Bronchial epithelial cell (primary cell): ENCODE data around the gene PSORS1C2. TPM values are rescaled to one million over a fixed set of nuclear protein-coding genes. Genes with fewer than 3 reads are reported as not detected.

Source experiments
- DNase-seq: peaks from one replicate; pipeline ENCODE4 v3.0.0-alpha.2; 2010; ENCODE audit warnings: low read depth
- FAIRE-seq: peaks from 2 replicates; lab custom pipeline; 2011; peaks lifted over from hg19 to GRCh38; lab: Jason Lieb, UNC
- H3K27me3 ChIP-seq: 2 replicates; pipeline ENCODE4 v1.5.1; 2011; ENCODE audit warnings: low read length; ENCODE audit not compliant: control insufficient read depth, insufficient read depth
- H3K36me3 ChIP-seq: 2 replicates; pipeline ENCODE4 v1.5.1; 2011; ENCODE audit warnings: low read length; ENCODE audit not compliant: control insufficient read depth, insufficient read depth
- H3K4me3 ChIP-seq: 2 replicates; pipeline ENCODE4 v1.5.1; 2011; ENCODE audit warnings: mild to moderate bottlenecking, low read depth, low read length, control low read depth
- CTCF ChIP-seq: IDR thresholded peaks from 2 replicates; pipeline ENCODE4 v1.5.1; 2011; ENCODE audit warnings: mild to moderate bottlenecking, moderate library complexity, low read length, control low read depth, inconsistent platforms; ENCODE audit not compliant: insufficient read depth, severe bottlenecking
- total RNA-seq: library from RNA; depleted of rRNA; stranded (reverse); fragments of >200 nt; gene quantifications from 2 replicates; pipeline ENCODE4 v1.2.1, GENCODE V29; 2014

PSORS1C2 gene
- total RNA-seq, 1 donor from 2014 or later = not detected

DNA sequence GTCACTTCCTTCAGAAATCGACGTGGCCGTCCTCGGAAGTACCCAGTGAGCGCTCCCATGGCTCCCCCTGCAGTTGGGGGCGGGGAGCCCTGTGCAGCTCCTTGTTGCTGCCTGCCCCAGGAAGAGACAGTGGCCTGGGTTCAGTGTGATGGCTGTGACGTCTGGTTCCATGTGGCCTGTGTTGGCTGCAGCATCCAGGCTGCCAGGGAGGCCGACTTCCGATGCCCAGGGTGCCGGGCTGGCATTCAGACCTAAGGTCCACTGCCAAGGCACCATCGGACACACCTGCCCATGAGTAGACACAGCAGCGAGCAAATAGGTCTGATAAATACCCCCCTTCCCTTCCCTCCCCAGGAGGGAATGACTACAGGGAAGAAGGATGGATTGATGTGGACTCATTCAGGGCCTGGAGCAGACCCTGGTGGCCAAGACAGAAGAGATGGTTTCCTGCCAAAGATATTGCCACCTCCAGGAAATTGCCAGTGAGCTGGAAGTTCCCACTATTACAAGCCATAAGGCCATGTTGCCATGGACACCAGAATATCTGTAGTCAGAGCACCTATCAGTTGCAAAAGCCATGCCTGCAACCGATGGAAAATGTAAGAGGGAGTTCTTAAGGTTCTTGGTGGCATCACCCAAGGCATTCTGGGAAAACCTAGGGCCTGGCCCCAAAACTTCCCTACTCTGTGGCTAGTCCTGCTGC, 23.7 kb upstream of the PSORS1C2 start:
- DNase-seq (no peak), FAIRE-seq (no peak)
- peaks cover 1% of the 10 kb centered on the region for H3K36me3 ChIP-seq
- H3K4me3 ChIP-seq = no peak overlapping the region
- TF ChIP-seq CTCF = no peak
- H3K27me3 ChIP-seq = no peaks in the 10 kb centered on the region

DNA sequence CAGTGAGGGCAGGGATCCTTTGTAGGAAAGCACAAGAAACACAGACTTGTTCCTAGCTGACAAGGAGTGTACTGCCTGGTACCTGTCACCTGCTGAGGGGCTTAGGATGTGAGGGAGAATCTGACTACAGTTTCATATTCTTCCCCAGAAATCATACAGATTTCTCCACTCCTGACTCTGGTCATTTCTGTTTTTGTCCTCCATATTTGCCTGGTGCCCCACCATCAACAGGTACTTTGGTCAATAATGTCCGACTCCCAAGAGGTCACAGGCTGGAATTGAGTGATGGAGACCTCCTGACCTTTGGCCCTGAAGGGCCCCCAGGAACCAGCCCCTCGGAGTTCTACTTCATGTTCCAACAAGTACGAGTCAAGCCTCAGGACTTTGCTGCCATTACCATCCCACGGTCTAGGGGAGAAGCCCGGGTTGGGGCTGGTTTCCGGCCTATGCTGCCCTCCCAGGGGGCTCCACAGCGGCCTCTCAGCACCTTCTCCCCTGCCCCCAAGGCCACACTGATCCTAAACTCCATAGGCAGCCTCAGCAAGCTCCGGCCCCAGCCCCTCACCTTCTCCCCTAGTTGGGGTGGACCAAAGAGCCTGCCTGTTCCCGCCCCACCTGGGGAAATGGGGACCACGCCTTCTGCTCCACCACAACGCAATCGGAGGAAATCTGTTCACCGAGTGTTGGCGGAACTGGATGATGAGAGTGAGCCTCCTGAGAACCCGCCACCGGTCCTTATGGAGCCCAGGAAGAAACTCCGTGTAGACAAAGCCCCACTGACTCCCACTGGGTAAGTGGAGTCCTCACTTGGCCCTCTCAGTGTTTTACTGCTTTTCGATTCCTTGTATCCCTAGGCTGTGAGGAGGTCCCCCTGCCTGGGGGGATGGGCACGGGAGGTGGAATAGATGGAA, 22.6 kb upstream of the PSORS1C2 start:
- FAIRE-seq (no peak), DNase-seq (no peak)

GRCh38 chr6:31158863-31159855, 20.3 kb upstream of the PSORS1C2 start:
- no peak for FAIRE-seq
- peak; percentile 59 for DNase-seq
- peaks cover 2% of the 10 kb centered on the region for H3K36me3 ChIP-seq

More for the DNA sequence above, 22.6 kb upstream of the PSORS1C2 start:
- no peak for TF ChIP-seq CTCF
- Histone ChIP-seq H3K4me3 (no peak overlapping the region), H3K27me3 (no peaks in the 10 kb centered on the region), H3K36me3 (peaks cover 1% of the 10 kb centered on the region)

GRCh38 chr6:31158140-31158862, 19.4 kb upstream of the PSORS1C2 start, which contains the start of gene TCF19:
TCF19 (plus strand) TSS chr6:31158589; CDS start chr6:31159470, 881 bp downstream.
- no peak for TF ChIP-seq CTCF
- FAIRE-seq = no peak
- H3K27me3 ChIP-seq = no peaks in the 10 kb centered on the region
- H3K36me3 ChIP-seq = peaks cover 2% of the 10 kb centered on the region
- peak within 1 kb of the TSS; percentile 75 for H3K4me3 ChIP-seq
- DNase-seq = peak; percentile 97

More at GRCh38 chr6:31158863-31159855, 20.3 kb upstream of the PSORS1C2 start:
- TF ChIP-seq CTCF = peak; percentile 5
- peak overlapping the region; percentile 75 for H3K4me3 ChIP-seq
- no peaks in the 10 kb centered on the region for H3K27me3 ChIP-seq
